Measurements from ENCODE around the gene CPSF4.
"Not testable (repeated sequence)": the region's sequence is repeated elsewhere in the genome, so short reads cannot be mapped to it uniquely, and the experiment has no call there.

CPSF4 gene

GRCh38 chr7:99409192-99409572, 29.6 kb upstream of the CPSF4 start:
- no peaks in the 10 kb centered on the region for H3K9me3 ChIP-seq (ENCODE audit: control insufficient read depth in 2 of 2, low read length in 2 of 2)
- H3K9ac ChIP-seq (ENCODE audit: low read length in 2 of 2): peak overlapping the region; percentile 97 to 99
- no peaks in the 10 kb centered on the region for H3K27me3 ChIP-seq (ENCODE audit: control insufficient read depth in 1 of 2, insufficient read depth in 2 of 2, low read length in 2 of 2)
- H3K27ac ChIP-seq (ENCODE audit: low read length): peak overlapping the region; percentile 98
- H3K4me1 ChIP-seq (ENCODE audit: control insufficient read depth, insufficient read depth, low read length): peaks cover 39% of the 10 kb centered on the region
- peaks cover 20 to 28% of the 10 kb centered on the region in 2 donors for H3K36me3 ChIP-seq (ENCODE audit: control insufficient read depth in 2 of 2, insufficient read depth in 2 of 2, low read length in 2 of 2)
- H3K4me3 ChIP-seq (ENCODE audit: low read length in 2 of 2): peak overlapping the region; percentile 89 to 99

- Histone ChIP-seq H3K9ac (ENCODE audit: low read length in 2 of 2) (peak overlapping the region; percentile 97 to 99), H3K36me3 (ENCODE audit: control insufficient read depth in 2 of 2, insufficient read depth in 2 of 2, low read length in 2 of 2) (peaks cover 24% of the 10 kb centered on the region in 2 donors), H3K4me3 (ENCODE audit: low read length in 2 of 2) (peak overlapping the region; percentile 89 to 99), H3K9me3 (ENCODE audit: control insufficient read depth in 2 of 2, low read length in 2 of 2) (no peaks in the 10 kb centered on the region), H3K4me1 (ENCODE audit: control insufficient read depth, insufficient read depth, low read length) (peaks cover 32% of the 10 kb centered on the region), H3K27ac (ENCODE audit: low read length) (peak overlapping the region; percentile 98), H3K27me3 (ENCODE audit: control insufficient read depth in 1 of 2, insufficient read depth in 2 of 2, low read length in 2 of 2) (no peaks in the 10 kb centered on the region)
Observed at GRCh38 chr7:99409806-99410205, 28.9 kb upstream of the CPSF4 start.

- H3K9me3 ChIP-seq (ENCODE audit: control insufficient read depth in 2 of 2, low read length in 2 of 2): no peaks in the 10 kb centered on the region
- no peaks in the 10 kb centered on the region for H3K27me3 ChIP-seq (ENCODE audit: control insufficient read depth in 1 of 2, insufficient read depth in 2 of 2, low read length in 2 of 2)
- no peak overlapping the region for H3K4me3 ChIP-seq (ENCODE audit: low read length in 2 of 2)
- peaks cover 27 to 29% of the 10 kb centered on the region in 2 donors for H3K36me3 ChIP-seq (ENCODE audit: control insufficient read depth in 2 of 2, insufficient read depth in 2 of 2, low read length in 2 of 2)
- H3K4me1 ChIP-seq (ENCODE audit: control insufficient read depth, insufficient read depth, low read length): peaks cover 28% of the 10 kb centered on the region
- no peak overlapping the region for H3K9ac ChIP-seq (ENCODE audit: low read length in 2 of 2)
- no peak overlapping the region for H3K27ac ChIP-seq (ENCODE audit: low read length)
Observed at GRCh38 chr7:99410635-99411034, 28.1 kb upstream of the CPSF4 start.

GRCh38 chr7:99415513-99416127, 23.1 kb upstream of the CPSF4 start:
- not testable (repeated sequence) for H3K4me1 ChIP-seq (ENCODE audit: control insufficient read depth, insufficient read depth, low read length); H3K4me3 ChIP-seq (ENCODE audit: low read length in 2 of 2); H3K27ac ChIP-seq (ENCODE audit: low read length); H3K27me3 ChIP-seq (ENCODE audit: control insufficient read depth in 1 of 2, insufficient read depth in 2 of 2, low read length in 2 of 2); H3K9me3 ChIP-seq (ENCODE audit: control insufficient read depth in 2 of 2, low read length in 2 of 2); H3K9ac ChIP-seq (ENCODE audit: low read length in 2 of 2)
- H3K36me3 ChIP-seq (ENCODE audit: control insufficient read depth in 2 of 2, insufficient read depth in 2 of 2, low read length in 2 of 2): peaks cover 62 to 68% of the 10 kb centered on the region in 2 donors

DNA sequence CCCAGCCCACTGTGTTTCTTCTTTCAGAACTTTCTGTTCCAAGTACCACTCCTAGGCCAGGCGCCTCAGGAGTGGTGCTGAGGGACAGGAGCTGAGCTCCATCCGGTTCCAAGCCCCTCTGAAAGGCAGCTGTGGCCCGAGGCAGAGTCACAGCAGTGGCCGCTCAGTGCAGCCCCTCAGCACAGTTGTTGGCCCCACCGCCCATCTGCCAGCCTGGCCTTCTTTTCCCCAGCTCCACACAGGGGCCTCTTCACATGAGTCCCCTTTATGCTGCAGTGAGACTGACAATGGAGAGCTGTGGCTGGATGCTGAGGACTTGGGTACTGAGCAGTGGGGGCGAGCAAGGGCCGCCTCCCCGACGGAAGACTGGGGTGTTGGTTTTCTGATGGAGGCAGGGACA, 20.5 kb upstream of the CPSF4 start:
- Histone ChIP-seq H3K9ac (ENCODE audit: low read length in 2 of 2) (no peak overlapping the region), H3K4me3 (ENCODE audit: low read length in 2 of 2) (no peak overlapping the region), H3K4me1 (ENCODE audit: control insufficient read depth, insufficient read depth, low read length) (no peaks in the 10 kb centered on the region), H3K27me3 (ENCODE audit: control insufficient read depth in 1 of 2, insufficient read depth in 2 of 2, low read length in 2 of 2) (no peaks in the 10 kb centered on the region), H3K36me3 (ENCODE audit: control insufficient read depth in 2 of 2, insufficient read depth in 2 of 2, low read length in 2 of 2) (peaks cover 49 to 61% of the 10 kb centered on the region in 2 donors), H3K9me3 (ENCODE audit: control insufficient read depth in 2 of 2, low read length in 2 of 2) (no peaks in the 10 kb centered on the region), H3K27ac (ENCODE audit: low read length) (no peak overlapping the region)

DNA sequence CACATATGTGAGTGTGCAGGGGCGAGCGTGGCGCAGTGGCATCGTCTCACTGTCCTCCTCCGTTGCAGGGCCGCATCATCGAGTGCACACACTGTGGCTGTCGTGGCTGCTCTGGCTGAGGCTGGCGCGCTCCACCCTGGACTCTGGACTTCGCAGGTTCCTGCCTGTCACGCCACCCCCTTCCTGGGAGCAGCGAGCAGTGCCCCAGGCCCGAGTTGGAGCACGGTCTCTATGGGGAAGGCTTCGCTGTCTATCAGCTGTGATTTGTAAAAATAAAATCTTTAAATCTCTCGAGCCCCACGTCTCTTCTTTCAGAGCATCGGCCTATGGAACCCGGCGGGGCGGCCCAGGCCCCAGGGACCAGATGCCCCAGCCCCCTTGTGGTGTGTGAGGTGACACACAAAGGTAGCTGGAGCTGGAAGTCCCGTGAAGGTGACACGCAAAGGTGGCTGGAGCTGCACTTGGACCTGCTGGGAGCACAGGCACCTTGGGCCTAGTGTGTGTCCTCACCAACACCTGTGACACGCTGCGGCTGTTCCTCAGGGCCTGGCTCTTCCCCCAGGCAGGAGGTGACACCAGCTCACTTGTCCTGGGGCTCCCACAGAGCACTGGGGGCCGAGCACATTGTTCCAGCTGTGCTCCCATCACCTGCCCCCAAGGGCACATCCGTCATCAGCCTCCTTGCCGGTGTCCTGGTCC, 19.3 kb upstream of the CPSF4 start:
- H3K4me1 ChIP-seq (ENCODE audit: control insufficient read depth, insufficient read depth, low read length): no peaks in the 10 kb centered on the region
- no peaks in the 10 kb centered on the region for H3K27me3 ChIP-seq (ENCODE audit: control insufficient read depth in 1 of 2, insufficient read depth in 2 of 2, low read length in 2 of 2)
- H3K27ac ChIP-seq (ENCODE audit: low read length): no peak overlapping the region
- H3K9me3 ChIP-seq (ENCODE audit: control insufficient read depth in 2 of 2, low read length in 2 of 2): no peaks in the 10 kb centered on the region
- H3K9ac ChIP-seq (ENCODE audit: low read length in 2 of 2): no peak overlapping the region
- peaks cover 54 to 66% of the 10 kb centered on the region in 2 donors for H3K36me3 ChIP-seq (ENCODE audit: control insufficient read depth in 2 of 2, insufficient read depth in 2 of 2, low read length in 2 of 2)
- no peak overlapping the region for H3K4me3 ChIP-seq (ENCODE audit: low read length in 2 of 2)

DNA sequence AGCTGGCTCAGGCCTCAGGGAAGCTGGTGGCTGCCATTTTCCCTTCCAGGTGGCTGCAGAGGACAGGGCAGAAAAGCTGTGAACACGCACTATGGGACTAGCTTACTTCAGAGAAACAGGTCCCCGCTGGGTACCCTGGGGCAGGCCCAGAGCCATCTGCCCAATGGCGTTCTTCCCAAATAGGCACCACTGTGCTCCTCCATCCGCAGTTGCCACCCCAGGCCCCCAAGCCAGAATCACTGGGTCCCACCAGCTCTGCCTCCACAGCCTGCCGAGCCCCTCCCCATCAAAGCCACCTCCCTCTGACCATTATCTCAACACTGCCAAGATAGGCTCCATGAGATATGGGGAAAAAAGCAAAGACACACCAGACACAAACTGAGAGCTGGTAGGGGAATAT, 18.5 kb upstream of the CPSF4 start:
- no peak overlapping the region for H3K9ac ChIP-seq (ENCODE audit: low read length in 2 of 2)
- no peak overlapping the region for H3K27ac ChIP-seq (ENCODE audit: low read length)
- no peaks in the 10 kb centered on the region for H3K4me1 ChIP-seq (ENCODE audit: control insufficient read depth, insufficient read depth, low read length)
- H3K9me3 ChIP-seq (ENCODE audit: control insufficient read depth in 2 of 2, low read length in 2 of 2): no peaks in the 10 kb centered on the region
- no peaks in the 10 kb centered on the region for H3K27me3 ChIP-seq (ENCODE audit: control insufficient read depth in 1 of 2, insufficient read depth in 2 of 2, low read length in 2 of 2)
- no peak overlapping the region for H3K4me3 ChIP-seq (ENCODE audit: low read length in 2 of 2)
- peaks cover 57 to 63% of the 10 kb centered on the region in 2 donors for H3K36me3 ChIP-seq (ENCODE audit: control insufficient read depth in 2 of 2, insufficient read depth in 2 of 2, low read length in 2 of 2)

DNA sequence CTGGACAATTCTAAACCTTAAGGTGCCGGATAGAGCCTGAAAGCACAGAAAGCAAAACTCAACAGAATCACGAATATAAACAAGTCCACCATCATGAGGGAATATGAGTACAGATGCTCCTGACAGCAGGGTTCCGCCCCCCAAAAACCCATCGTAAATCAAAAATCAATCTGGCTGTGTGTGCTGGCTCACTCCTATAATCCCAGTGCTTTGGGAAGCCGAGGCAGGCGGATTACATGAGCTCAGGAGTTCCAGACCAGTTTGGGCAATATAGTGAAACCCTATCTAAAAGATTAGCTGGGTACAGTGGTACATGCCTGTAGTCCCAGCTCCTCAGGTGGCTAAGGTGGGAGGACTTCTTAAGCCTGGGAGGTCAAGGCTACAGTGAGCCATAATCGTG, 17.8 kb upstream of the CPSF4 start:
- Histone ChIP-seq H3K27ac (ENCODE audit: low read length) (no peak overlapping the region), H3K36me3 (ENCODE audit: control insufficient read depth in 2 of 2, insufficient read depth in 2 of 2, low read length in 2 of 2) (peaks cover 57 to 62% of the 10 kb centered on the region in 2 donors), H3K4me1 (ENCODE audit: control insufficient read depth, insufficient read depth, low read length) (no peaks in the 10 kb centered on the region), H3K27me3 (ENCODE audit: control insufficient read depth in 1 of 2, insufficient read depth in 2 of 2, low read length in 2 of 2) (no peaks in the 10 kb centered on the region), H3K9ac (ENCODE audit: low read length in 2 of 2) (no peak overlapping the region), H3K9me3 (ENCODE audit: control insufficient read depth in 2 of 2, low read length in 2 of 2) (no peaks in the 10 kb centered on the region), H3K4me3 (ENCODE audit: low read length in 2 of 2) (no peak overlapping the region)

GRCh38 chr7:99422186-99422585, 16.6 kb upstream of the CPSF4 start:
- Histone ChIP-seq H3K36me3 (ENCODE audit: control insufficient read depth in 2 of 2, insufficient read depth in 2 of 2, low read length in 2 of 2) (peaks cover 50 to 52% of the 10 kb centered on the region in 2 donors), H3K27me3 (ENCODE audit: control insufficient read depth in 1 of 2, insufficient read depth in 2 of 2, low read length in 2 of 2) (no peaks in the 10 kb centered on the region), H3K4me3 (ENCODE audit: low read length in 2 of 2) (no peak overlapping the region)

GRCh38 chr7:99422625-99423024, 16.1 kb upstream of the CPSF4 start:
- no peak overlapping the region for H3K27ac ChIP-seq (ENCODE audit: low read length)
- peaks cover 46 to 47% of the 10 kb centered on the region in 2 donors for H3K36me3 ChIP-seq (ENCODE audit: control insufficient read depth in 2 of 2, insufficient read depth in 2 of 2, low read length in 2 of 2)
- no peak overlapping the region for H3K9ac ChIP-seq (ENCODE audit: low read length in 2 of 2)
- no peaks in the 10 kb centered on the region for H3K27me3 ChIP-seq (ENCODE audit: control insufficient read depth in 1 of 2, insufficient read depth in 2 of 2, low read length in 2 of 2)
- H3K4me3 ChIP-seq (ENCODE audit: low read length in 2 of 2): no peak overlapping the region
- no peaks in the 10 kb centered on the region for H3K4me1 ChIP-seq (ENCODE audit: control insufficient read depth, insufficient read depth, low read length)
- H3K9me3 ChIP-seq (ENCODE audit: control insufficient read depth in 2 of 2, low read length in 2 of 2): no peaks in the 10 kb centered on the region

More at GRCh38 chr7:99422186-99422585, 16.6 kb upstream of the CPSF4 start:
- no peak overlapping the region for H3K9ac ChIP-seq (ENCODE audit: low read length in 2 of 2)
- H3K9me3 ChIP-seq (ENCODE audit: control insufficient read depth in 2 of 2, low read length in 2 of 2): no peaks in the 10 kb centered on the region
- H3K4me1 ChIP-seq (ENCODE audit: control insufficient read depth, insufficient read depth, low read length): no peaks in the 10 kb centered on the region
- H3K27ac ChIP-seq (ENCODE audit: low read length): no peak overlapping the region

Data from stomach smooth muscle (tissue), 2 donors.